Colon (tissue), 2 donors: ENCODE data around the gene COPS3.

Source experiments
- FAIRE-seq: peaks from 2 replicates; lab custom pipeline; 2012; peaks lifted over from hg19 to GRCh38; lab: Jason Lieb, UNC
- donor health status: control.
- donor health status: control.

COPS3 gene

DNA sequence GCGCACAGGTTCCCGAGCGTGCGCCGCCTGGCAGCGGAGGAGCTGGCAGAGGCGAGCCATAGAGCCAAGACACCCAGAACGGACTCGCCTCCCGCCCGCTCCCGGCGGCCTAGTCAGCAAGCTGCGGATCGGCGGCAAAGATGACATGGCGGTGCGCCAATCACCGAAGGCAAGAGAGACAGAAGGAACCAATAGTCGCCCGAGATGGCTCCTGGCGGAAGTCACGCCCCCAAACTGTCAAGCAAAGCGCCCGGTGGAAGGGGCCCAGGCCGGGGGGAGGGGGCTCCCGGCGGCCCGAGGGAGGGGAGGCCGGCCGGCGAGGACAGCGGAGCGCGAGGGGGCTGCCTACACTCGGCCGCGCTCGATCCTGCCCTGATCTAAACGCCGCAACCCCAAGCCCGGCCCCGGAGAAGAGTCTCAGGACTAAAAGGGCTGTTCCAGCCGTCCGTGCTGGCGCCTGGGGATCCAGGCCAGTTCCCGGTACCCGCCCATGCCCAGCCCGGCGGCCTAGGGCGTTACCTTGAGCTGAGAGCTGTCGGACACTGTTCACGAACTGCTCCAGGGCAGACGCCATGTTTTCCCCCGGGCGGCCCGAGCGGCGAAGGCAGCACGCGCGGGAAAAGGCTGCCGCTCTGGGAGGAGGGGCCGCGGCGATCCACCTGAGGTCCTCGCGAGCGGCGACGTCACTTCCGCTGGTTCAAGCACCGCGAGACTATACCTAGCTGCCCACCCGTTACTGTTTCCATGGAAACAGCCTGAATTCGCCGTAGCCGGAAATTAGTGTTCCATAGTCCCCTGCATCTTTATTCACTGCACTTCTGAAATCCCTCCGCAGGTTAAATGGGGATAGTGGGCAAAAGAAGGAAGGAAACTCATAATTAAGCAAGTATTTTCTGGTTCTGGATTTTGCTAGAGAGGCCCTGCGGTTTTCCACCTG is at the start of gene COPS3:
TSS of gene COPS3 (minus strand) at position 634 of the 937 bp plus-strand sequence. CDS start at position 574, 60 bp downstream.
- FAIRE-seq: no peak

DNA sequence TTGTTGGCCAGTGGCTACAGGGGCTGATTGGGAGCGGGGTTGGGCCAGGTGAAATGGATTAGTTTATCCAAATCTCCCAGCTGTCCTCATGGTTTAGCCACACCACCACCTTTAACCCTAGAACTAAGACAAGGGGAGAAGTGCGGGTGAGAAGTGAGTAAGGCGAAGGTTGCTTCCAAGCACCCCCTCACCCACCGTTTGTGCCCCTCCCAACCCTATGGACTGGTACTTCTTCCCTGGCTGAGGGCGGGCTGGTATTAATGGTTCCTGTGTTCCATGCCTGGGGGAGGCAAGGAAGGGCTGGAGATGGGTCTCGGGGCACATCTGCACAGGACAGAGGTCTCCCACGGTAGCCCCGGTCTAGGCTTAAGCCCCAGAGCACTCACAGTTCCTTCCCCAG is 47.2 kb upstream of the COPS3 start:
- no peak for FAIRE-seq

GRCh38 chr17:17326275-17326875 is 45.3 kb upstream of the COPS3 start:
- FAIRE-seq: no peak

- no peak for FAIRE-seq
Observed at GRCh38 chr17:17325816-17326215, 44.8 kb upstream of the COPS3 start.

DNA sequence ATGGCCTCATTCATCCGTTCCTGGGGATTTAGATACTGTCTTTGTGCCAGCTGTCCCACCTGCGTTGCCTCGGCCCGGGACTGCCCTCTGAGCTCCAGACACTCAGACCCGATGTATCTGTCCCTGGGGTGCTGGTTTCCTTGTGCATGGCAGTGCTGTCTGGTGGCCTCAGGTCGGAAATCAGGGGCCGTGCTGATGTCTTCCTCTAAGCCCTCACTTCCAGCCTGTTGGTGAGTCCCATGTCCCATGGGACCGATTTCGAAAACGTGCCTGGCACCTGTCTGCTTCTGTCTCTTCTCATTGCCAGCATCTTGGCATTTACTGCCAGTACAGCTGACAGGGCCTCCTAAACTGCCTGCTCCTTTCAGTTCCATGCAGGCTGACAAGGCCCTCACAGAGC is 44.2 kb upstream of the COPS3 start:
- no peak for FAIRE-seq

- no peak for FAIRE-seq
Observed at GRCh38 chr17:17324616-17325015, 43.6 kb upstream of the COPS3 start.

- no peak for FAIRE-seq
Observed at GRCh38 chr17:17322516-17323510, 41.8 kb upstream of the COPS3 start.

DNA sequence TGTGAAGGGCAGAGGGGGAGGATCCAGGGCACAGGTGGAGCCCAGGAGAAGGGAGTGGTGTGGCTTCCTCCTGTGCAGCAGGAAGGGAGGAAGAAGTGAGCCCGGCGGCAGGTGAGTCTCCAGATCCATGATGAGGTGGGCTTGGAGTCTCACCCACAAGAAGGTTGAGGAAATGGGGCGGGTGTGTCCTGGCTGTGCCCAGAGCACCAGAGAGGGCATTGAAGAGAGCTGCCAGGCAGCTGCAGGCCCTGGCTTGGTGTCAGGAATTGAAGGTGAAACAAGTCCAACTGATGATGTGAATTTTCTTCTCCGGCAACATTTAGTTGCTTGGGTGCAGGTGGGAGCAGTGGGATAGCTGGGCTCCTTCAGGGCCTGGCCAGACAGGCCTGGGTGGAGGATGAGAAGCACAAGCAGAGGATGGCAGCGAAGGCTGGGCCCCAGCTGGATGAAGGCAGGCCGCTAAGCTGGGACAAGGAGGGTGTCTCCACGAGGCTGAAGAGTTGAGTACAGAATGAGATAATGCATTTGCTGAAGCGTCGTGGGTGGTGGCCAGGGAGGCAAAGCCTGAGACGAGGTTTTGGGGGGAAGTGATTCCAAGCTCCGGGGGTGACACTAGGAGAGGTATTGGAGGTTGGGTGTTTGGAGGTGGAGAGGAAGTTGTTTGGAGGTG is 40.4 kb upstream of the COPS3 start:
- FAIRE-seq: no peak

- no peak for FAIRE-seq
Observed at GRCh38 chr17:17320911-17321220, 39.8 kb upstream of the COPS3 start.

DNA sequence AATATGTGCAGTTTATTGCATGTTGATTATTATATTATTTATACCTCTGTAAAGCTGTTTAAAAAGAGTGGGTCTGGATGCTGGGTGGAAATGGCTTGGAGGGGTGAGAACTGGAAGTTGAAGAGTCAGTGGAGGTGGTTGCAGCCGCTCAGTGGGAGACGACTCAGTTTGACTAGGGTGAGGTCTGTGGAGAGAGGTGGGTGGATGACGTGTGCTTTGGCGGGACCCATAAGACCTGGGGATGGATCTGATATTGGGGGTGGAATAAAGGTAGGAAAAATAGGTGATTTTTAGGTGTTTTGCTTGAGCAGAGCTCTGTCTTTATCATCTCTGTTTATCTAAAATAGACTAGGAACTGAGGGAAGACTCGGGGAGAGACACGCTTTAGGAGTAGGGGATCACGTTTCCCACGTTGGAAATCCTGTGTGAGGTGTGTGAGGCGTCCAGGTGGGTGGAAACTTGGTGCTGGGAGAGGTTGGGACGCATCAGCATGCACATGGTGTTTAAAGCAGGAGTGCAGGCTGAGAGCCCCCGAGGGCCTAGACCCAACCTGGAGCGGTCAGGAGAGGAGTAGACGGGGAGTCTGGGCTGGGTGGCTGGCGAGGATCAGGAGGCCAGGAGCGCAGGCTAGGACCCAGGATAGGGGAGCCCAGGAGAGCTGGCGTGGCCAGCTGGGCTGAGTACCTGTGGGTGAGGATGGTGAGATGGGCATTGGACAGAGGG is 39.3 kb upstream of the COPS3 start:
- FAIRE-seq: no peak

- FAIRE-seq: no peak
Observed at GRCh38 chr17:17315142-17315821, 34.2 kb upstream of the COPS3 start.

DNA sequence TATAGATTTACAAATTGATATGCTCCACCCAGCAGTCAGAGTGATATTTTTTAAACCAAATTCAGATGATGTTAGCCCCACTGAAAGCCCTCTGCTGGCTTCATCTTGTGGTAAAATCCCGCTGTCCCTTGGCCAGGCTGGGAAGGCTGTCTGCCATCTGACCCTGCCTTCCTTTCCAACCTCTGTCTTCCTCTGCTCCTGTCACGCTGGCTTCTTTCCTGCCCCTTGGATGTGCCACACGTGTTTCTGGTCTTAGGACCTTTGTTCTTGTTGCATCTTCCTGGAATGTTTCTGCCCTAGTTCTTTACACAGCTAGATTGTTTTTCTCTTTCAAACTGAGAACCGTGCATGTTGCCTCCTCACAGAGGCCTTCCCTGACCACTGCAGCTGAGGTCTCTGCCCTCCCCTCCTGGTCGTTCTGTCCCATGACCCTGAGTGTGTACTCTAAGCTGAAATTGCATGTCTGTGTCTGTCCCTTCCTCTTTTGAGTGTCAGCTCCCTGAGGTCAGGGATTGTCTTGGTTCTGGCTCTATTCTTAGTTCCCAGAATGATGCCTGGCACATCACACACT is 33.5 kb upstream of the COPS3 start:
- no peak for FAIRE-seq

GRCh38 chr17:17313350-17313991 is 32.4 kb upstream of the COPS3 start:
- FAIRE-seq: no peak

- FAIRE-seq: no peak
Observed at GRCh38 chr17:17309356-17309755, 28.3 kb upstream of the COPS3 start.

DNA sequence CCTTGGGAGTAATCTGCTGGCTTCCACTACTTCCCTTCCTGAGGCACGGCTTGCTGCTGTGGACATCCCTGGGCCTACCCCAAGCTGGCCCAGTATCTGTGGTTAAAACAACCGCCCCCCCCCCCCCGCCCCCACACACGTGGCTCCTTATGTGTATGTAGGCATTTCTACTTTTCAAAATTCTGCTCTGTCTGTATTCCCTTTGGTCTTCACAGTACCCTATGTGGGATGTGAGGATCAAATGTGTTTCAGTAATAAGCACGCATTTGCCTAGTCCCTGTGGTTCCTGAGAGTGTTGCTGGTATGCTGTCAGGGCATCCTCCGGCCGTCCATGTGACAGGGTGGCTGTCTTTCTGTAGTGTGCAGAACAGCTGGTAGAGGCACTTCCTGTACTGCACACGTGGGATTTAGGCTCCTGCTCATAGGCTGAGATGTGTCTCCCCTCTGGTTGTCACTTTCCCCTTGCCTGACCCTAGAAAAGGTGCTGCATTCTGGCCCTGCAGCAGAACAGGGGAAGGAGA is 24.3 kb upstream of the COPS3 start:
- no peak for FAIRE-seq

- FAIRE-seq: no peak
Observed at GRCh38 chr17:17304521-17304985, 23.5 kb upstream of the COPS3 start.

GRCh38 chr17:17303847-17304490 is 22.9 kb upstream of the COPS3 start:
- FAIRE-seq: no peak

DNA sequence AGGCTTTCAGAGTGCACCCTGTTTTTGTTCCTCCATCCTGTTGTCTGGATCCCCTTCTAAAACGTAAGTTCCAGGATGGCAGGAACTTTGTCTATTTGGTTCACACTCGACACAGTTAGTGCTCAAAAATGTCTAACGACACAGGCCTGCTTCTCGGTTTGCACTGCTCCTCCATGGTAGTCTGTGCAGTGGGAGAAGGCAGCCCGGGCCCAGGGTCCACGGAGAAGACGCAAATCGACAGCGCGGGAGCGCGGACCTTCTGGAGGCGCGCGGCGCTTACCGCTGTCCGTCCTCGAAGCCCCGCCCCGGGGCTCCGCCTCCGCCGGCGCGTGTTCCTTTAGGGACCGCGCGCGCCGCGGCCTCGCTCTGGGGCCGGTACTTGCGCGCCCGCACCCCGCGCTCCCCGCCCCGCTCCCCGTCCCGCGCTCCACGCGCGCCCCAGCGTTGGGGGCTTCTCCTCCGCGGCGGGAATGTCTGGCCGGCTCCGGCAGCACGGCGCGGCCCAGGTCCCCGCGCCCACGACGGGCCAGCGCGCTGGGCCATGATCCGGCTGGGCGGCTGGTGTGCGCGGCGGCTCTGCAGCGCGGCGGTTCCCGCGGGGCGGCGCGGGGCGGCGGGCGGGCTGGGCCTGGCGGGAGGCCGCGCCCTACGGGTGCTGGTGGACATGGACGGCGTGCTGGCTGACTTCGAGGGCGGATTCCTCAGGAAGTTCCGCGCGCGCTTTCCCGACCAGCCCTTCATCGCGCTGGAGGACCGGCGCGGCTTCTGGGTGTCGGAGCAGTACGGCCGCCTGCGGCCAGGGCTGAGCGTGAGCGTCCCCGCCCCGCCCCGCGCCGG is 22.2 kb upstream of the COPS3 start, which contains the start of gene NT5M:
TSS of gene NT5M (plus strand) at position 364 of the 837 bp plus-strand sequence. CDS start at position 542, 178 bp downstream.
- no peak for FAIRE-seq
